SU-DHL-6 (cell line): Measurements from ENCODE around the gene COBL.

Source experiments
- CTCF ChIP-seq: fragments of 200-600 bp; sonication (generic); IDR thresholded peaks from one replicate; pipeline ENCODE4 v1.5.1; 2017; ENCODE audit warnings: antibody characterized with exemption, mild to moderate bottlenecking, low read length, moderate library complexity; ENCODE audit not compliant: insufficient read depth, poor library complexity, severe bottlenecking
- EZH2phosphoT487 ChIP-seq: fragments of 200-600 bp; sonication (generic), shearing (Covaris generic); conservative IDR thresholded peaks from 2 replicates; pipeline ENCODE4 v1.6.1; 2018; ENCODE audit warnings: mild to moderate bottlenecking, antibody characterized with exemption, low read length, moderate library complexity, mixed read lengths

GRCh38 chr7:51240868-51241267 lies 75.7 kb downstream of the COBL start:
- no peak for TF ChIP-seq CTCF
- TF ChIP-seq EZH2phosphoT487: no peak
